HEK293T (cell line): ENCODE results near the gene PALB2.

Experiments
- CTCF ChIA-PET: fragments of 350-600 bp; formaldehyde crosslinking; extraction: SDS; loops from one replicate; lab custom pipeline; 2021; ENCODE audit warnings: antibody characterized with exemption, inconsistent platforms; lab: Yijun Ruan, JAX
- POLR2A ChIA-PET: fragments of 350-600 bp; formaldehyde crosslinking; extraction: SDS; loops from one replicate; lab custom pipeline; 2020; ENCODE audit warnings: antibody characterized with exemption, inconsistent platforms; lab: Yijun Ruan, JAX
- DNase-seq: peaks from one replicate; pipeline ENCODE4 v3.0.0; 2012; ENCODE audit warnings: mixed read lengths; ENCODE audit errors: extremely low spot score
- ARNT ChIP-seq: fragments of 450-650 bp; IDR thresholded peaks from 2 replicates; pipeline ENCODE4 v1.6.1; 2017; ENCODE audit warnings: mild to moderate bottlenecking
- BHLHE40 ChIP-seq: fragments of 450-650 bp; IDR thresholded peaks from 2 replicates; pipeline ENCODE4 v1.6.1; 2016; ENCODE audit warnings: mild to moderate bottlenecking, moderate library complexity, borderline replicate concordance
- CTBP1 ChIP-seq: fragments of 450-650 bp; IDR thresholded peaks from 2 replicates; pipeline ENCODE4 v1.6.1; 2016; ENCODE audit warnings: borderline replicate concordance
- ELF4 ChIP-seq: fragments of 450-650 bp; IDR thresholded peaks from 2 replicates; pipeline ENCODE4 v1.6.1; 2017; ENCODE audit warnings: antibody characterized with exemption
- FOXA1 ChIP-seq: fragments of 450-650 bp; IDR thresholded peaks from 2 replicates; pipeline ENCODE4 v1.6.1; 2016; ENCODE audit warnings: mild to moderate bottlenecking
- FOXK2 ChIP-seq: fragments of 450-650 bp; IDR thresholded peaks from 2 replicates; pipeline ENCODE4 v1.6.1; 2016; ENCODE audit warnings: mild to moderate bottlenecking
- FOXM1 ChIP-seq: fragments of 450-650 bp; IDR thresholded peaks from 2 replicates; pipeline ENCODE4 v1.6.1; 2017; ENCODE audit warnings: mild to moderate bottlenecking, borderline replicate concordance
- HDGF ChIP-seq: fragments of 450-650 bp; IDR thresholded peaks from 2 replicates; pipeline ENCODE4 v1.6.1; 2017; ENCODE audit warnings: antibody characterized with exemption, borderline replicate concordance
- L3MBTL2 ChIP-seq: fragments of 450-650 bp; conservative IDR thresholded peaks from 2 replicates; pipeline ENCODE4 v1.6.1; 2016; ENCODE audit warnings: mild to moderate bottlenecking
- LEF1 ChIP-seq: fragments of 450-650 bp; IDR thresholded peaks from 2 replicates; pipeline ENCODE4 v1.6.1; 2017; ENCODE audit warnings: mild to moderate bottlenecking, borderline replicate concordance
- NFRKB ChIP-seq: fragments of 450-650 bp; IDR thresholded peaks from 2 replicates; pipeline ENCODE4 v1.6.1; 2016; ENCODE audit warnings: mild to moderate bottlenecking, moderate library complexity
- PKNOX1 ChIP-seq: fragments of 450-650 bp; IDR thresholded peaks from 2 replicates; pipeline ENCODE4 v1.6.1; 2016
- SP1 ChIP-seq: fragments of 450-650 bp; IDR thresholded peaks from 2 replicates; pipeline ENCODE4 v1.6.1; 2017
- SUZ12 ChIP-seq: fragments of 450-650 bp; IDR thresholded peaks from 2 replicates; pipeline ENCODE4 v1.6.1; 2016; ENCODE audit warnings: mild to moderate bottlenecking
- TARDBP ChIP-seq: fragments of 450-650 bp; IDR thresholded peaks from 2 replicates; pipeline ENCODE4 v1.6.1; 2016
- ZNF384 ChIP-seq: fragments of 450-650 bp; IDR thresholded peaks from 2 replicates; pipeline ENCODE4 v1.6.1; 2016

PALB2 gene

GRCh38 chr16:23679274-23679985 lies 38.3 kb upstream of the PALB2 start:
- POLR2A ChIA-PET: interaction anchor here (1.0 to 1.9 kb wide), 4 partner anchors 11 to 39 kb away, joined by 3 to 8 read pairs (median 6); partner anchors contain the start of genes DCTN5 and PALB2
- TF ChIP-seq SUZ12 (no peak), CTBP1 (no peak), FOXM1 (no peak), ARNT (no peak), ELF4 (no peak), NFRKB (no peak), HDGF (no peak), BHLHE40 (no peak), LEF1 (no peak), FOXA1 (no peak), PKNOX1 (no peak), SP1 (no peak), FOXK2 (no peak), TARDBP (no peak), ZNF384 (no peak), L3MBTL2 (no peak)
- DNase-seq: peak; percentile 53
- CTCF ChIA-PET: interaction anchor here (1.0 to 1.3 kb wide), 4 partner anchors 9 to 53 kb away, joined by 3 to 4 read pairs (median 3); no protein-coding TSS in a partner anchor

GRCh38 chr16:23678430-23679273 lies 37.5 kb upstream of the PALB2 start, which contains the start of gene PLK1:
Gene PLK1, plus strand, starts transcription at chr16:23678889. Its CDS starts 44 bp downstream, at chr16:23678933.
- CTCF ChIA-PET: interaction anchor here (0.7 to 1.3 kb wide), 6 partner anchors 10 to 1305 kb away, joined by 3 to 4 read pairs (median 3); no protein-coding TSS in a partner anchor
- peak; percentile 91 for DNase-seq
- POLR2A ChIA-PET: interaction anchor here (0.8 to 2.2 kb wide), 5 partner anchors 10 to 40 kb away, joined by 3 to 8 read pairs (median 7); partner anchors contain the start of genes DCTN5 and PALB2
- TF ChIP-seq SP1 (no peak), NFRKB (no peak), ELF4 (no peak), FOXM1 (peak; percentile 99), ARNT (no peak), L3MBTL2 (peak; percentile 80), ZNF384 (no peak), CTBP1 (no peak), TARDBP (no peak), PKNOX1 (peak; percentile 95), SUZ12 (no peak), HDGF (no peak), FOXA1 (no peak), BHLHE40 (no peak), LEF1 (no peak), FOXK2 (no peak)

- CTCF ChIA-PET: interaction anchor here (0.7 to 1.3 kb wide), 2 partner anchors 80 to 861 kb away, joined by 3 to 6 read pairs; no protein-coding TSS in a partner anchor
- no peak for DNase-seq
- POLR2A ChIA-PET: interaction anchor here (0.9 to 2.2 kb wide), 3 partner anchors 10 to 39 kb away, joined by 3 to 8 read pairs (median 3); partner anchors contain the start of genes DCTN5 and PALB2
- TF ChIP-seq PKNOX1 (no peak), FOXK2 (no peak), ELF4 (no peak), HDGF (no peak), SP1 (no peak), BHLHE40 (no peak), NFRKB (no peak), FOXA1 (no peak), CTBP1 (no peak), L3MBTL2 (no peak), ARNT (no peak), SUZ12 (no peak), TARDBP (no peak), LEF1 (no peak), FOXM1 (no peak), ZNF384 (no peak)
Observed at GRCh38 chr16:23676924-23677480, 35.9 kb upstream of the PALB2 start.

GRCh38 chr16:23673971-23674614 lies 33.0 kb upstream of the PALB2 start:
- TF ChIP-seq SP1 (no peak), ZNF384 (no peak), CTBP1 (no peak), ELF4 (no peak), PKNOX1 (no peak), TARDBP (no peak), HDGF (no peak), ARNT (no peak)
- ChIA-PET POLR2A (no interaction called here), CTCF (no interaction called here)
- no peak for DNase-seq
